Caco-2 (cell line): Measurements from ENCODE around the gene INPP4B. TPM values are rescaled to one million over a fixed set of nuclear protein-coding genes. Genes with fewer than 3 reads are reported as not detected.

ENCODE experiments used
- BruUV-seq: library from RNA; stranded (reverse); fragments of 400-500 nt; replicated peaks from 2 replicates; lab custom pipeline; 2021; lab: Mats Ljungman, UMichigan
- CTCF ChIA-PET: fragments of 300-600 bp; sonication (Branson Sonifier 250); formaldehyde crosslinking; loops from one replicate; lab custom pipeline; 2022; ENCODE audit warnings: antibody characterized with exemption; lab: Charles Lee
- POLR2A ChIA-PET: fragments of 300-600 bp; sonication (Branson Sonifier 250); formaldehyde crosslinking; loops from one replicate; lab custom pipeline; 2022; ENCODE audit warnings: antibody characterized with exemption; lab: Charles Lee
- DNase-seq, 2 experiments: peaks; one replicate each; pipeline versions ENCODE4 v3.0.0 to v3.0.0-alpha.2; 2020 to 2022
- H3K27me3 ChIP-seq: replicated peaks from 2 replicates; pipeline ENCODE4 v1.6.0; 2011; ENCODE audit warnings: low read length; ENCODE audit not compliant: control insufficient read depth, insufficient read depth
- H3K36me3 ChIP-seq: 2 replicates; pipeline ENCODE4 v1.5.1; 2011; ENCODE audit warnings: low read length; ENCODE audit not compliant: control insufficient read depth, insufficient read depth
- H3K4me1 ChIP-seq: fragments of 250-450 bp; sonication (Bioruptor Pico); 2 replicates; pipeline ENCODE4 v1.5.1; 2020; ENCODE audit warnings: mild to moderate bottlenecking
- H3K4me3 ChIP-seq: 2 replicates; pipeline ENCODE4 v1.5.1; 2011; ENCODE audit warnings: low read depth, mild to moderate bottlenecking, control low read depth, low read length
- H3K9me3 ChIP-seq: fragments of 250-450 bp; sonication (Bioruptor Pico); 2 replicates; pipeline ENCODE4 v1.5.1; 2020; ENCODE audit warnings: mild to moderate bottlenecking, moderate library complexity
- H3K27ac Mint-ChIP-seq: one replicate; pipeline ENCODE4 v1.8.0; 2022; ENCODE audit warnings: mixed read lengths; ENCODE audit not compliant: unreplicated experiment
- H3K27me3 Mint-ChIP-seq: one replicate; pipeline ENCODE4 v1.8.0; 2022; ENCODE audit warnings: mixed read lengths; ENCODE audit not compliant: insufficient read depth, unreplicated experiment
- H3K36me3 Mint-ChIP-seq: one replicate; pipeline ENCODE4 v1.8.0; 2022; ENCODE audit warnings: mild to moderate bottlenecking, mixed read lengths; ENCODE audit not compliant: insufficient read depth, unreplicated experiment
- H3K4me1 Mint-ChIP-seq: one replicate; pipeline ENCODE4 v1.8.0; 2022; ENCODE audit warnings: low read depth, mixed read lengths; ENCODE audit not compliant: unreplicated experiment
- H3K4me3 Mint-ChIP-seq: one replicate; pipeline ENCODE4 v1.8.0; 2022; ENCODE audit warnings: mild to moderate bottlenecking, moderate library complexity, mixed read lengths; ENCODE audit not compliant: unreplicated experiment
- H3K9me3 Mint-ChIP-seq: one replicate; pipeline ENCODE4 v1.8.0; 2022; ENCODE audit warnings: mixed read lengths; ENCODE audit not compliant: unreplicated experiment
- CTCF ChIP-seq, 2 experiments: fragments of 200-600 bp in 1 of 2; IDR thresholded peaks; 1 replicate in 1 of 2; 2 replicates in 1 of 2; pipeline versions ENCODE4 v1.5.1 to v1.8.0; 2011 to 2022; ENCODE audit warnings: antibody characterized with exemption in 1 of 2, control low read depth in 1 of 2, inconsistent platforms in 1 of 2, low read depth in 1 of 2, low read length in 1 of 2, mild to moderate bottlenecking in 1 of 2, moderate library complexity in 1 of 2; ENCODE audit not compliant: insufficient read depth in 1 of 2, severe bottlenecking in 1 of 2, unreplicated experiment in 1 of 2
- intact Hi-C: fragments of 100-400 bp; cut with micrococcal nuclease; formaldehyde crosslinking; loops from one replicate; pipeline ENCODE4 v1.10.0; 2022; ENCODE audit not compliant: unreplicated experiment
- total RNA-seq: library from RNA; stranded (reverse); gene quantifications from 2 replicates; pipeline ENCODE4 v1.2.3, GENCODE V29; 2022

The INPP4B gene
- total RNA-seq, 1 experiment from 2014 or later, result 10.3 TPM

GRCh38 chr4:142434519-142435224 is 411.4 kb downstream of the INPP4B start:
- intact Hi-C loops, result no loop called here
- Histone ChIP-seq H3K9me3 (no peaks in the 10 kb centered on the region), H3K4me1 (no peaks in the 10 kb centered on the region), H3K36me3 (no peaks in the 10 kb centered on the region), H3K4me3 (no peak overlapping the region), H3K27me3 (no peaks in the 10 kb centered on the region)
- ChIA-PET POLR2A (no interaction called here), CTCF (no interaction called here)
- Mint-ChIP-seq H3K36me3 (no peaks in the 10 kb centered on the region), H3K4me1 (no peaks in the 10 kb centered on the region), H3K27me3 (no peaks in the 10 kb centered on the region), H3K9me3 (no peaks in the 10 kb centered on the region), H3K27ac (no peak overlapping the region), H3K4me3 (no peak overlapping the region)
- peak in 1 of 2 experiments; percentile 11 for DNase-seq
- BruUV-seq, result no TSS peak
- no peak for TF ChIP-seq CTCF (IDR thresholded peaks at IDR 0.05; ENCODE audit: insufficient read depth in 1 of 2, low read depth in 1 of 2, low read length in 1 of 2, severe bottlenecking in 1 of 2, unreplicated experiment in 1 of 2)

- Mint-ChIP-seq H3K4me1 (no peaks in the 10 kb centered on the region), H3K36me3 (no peaks in the 10 kb centered on the region), H3K9me3 (no peaks in the 10 kb centered on the region), H3K27ac (no peak overlapping the region), H3K27me3 (no peaks in the 10 kb centered on the region), H3K4me3 (no peak overlapping the region)
- ChIA-PET POLR2A (no interaction called here), CTCF (no interaction called here)
- Histone ChIP-seq H3K9me3 (no peaks in the 10 kb centered on the region; the same call in 1 of the 2 replicates), H3K4me1 (no peaks in the 10 kb centered on the region), H3K36me3 (no peaks in the 10 kb centered on the region), H3K4me3 (no peak overlapping the region), H3K27me3 (no peaks in the 10 kb centered on the region)
- no peak for TF ChIP-seq CTCF (IDR thresholded peaks at IDR 0.05; ENCODE audit: insufficient read depth in 1 of 2, low read depth in 1 of 2, low read length in 1 of 2, severe bottlenecking in 1 of 2, unreplicated experiment in 1 of 2)
- intact Hi-C loops, result no loop called here
- no peak for DNase-seq
- BruUV-seq, result no TSS peak
Measured at GRCh38 chr4:142428715-142429114, 417.4 kb downstream of the INPP4B start.

- DNase-seq, result no peak
- no peaks in the 10 kb centered on the region for H3K36me3 Mint-ChIP-seq
- H3K27me3 Mint-ChIP-seq, result no peaks in the 10 kb centered on the region
- CTCF ChIA-PET, result no interaction called here
- no peak for TF ChIP-seq CTCF (IDR thresholded peaks at IDR 0.05; ENCODE audit: insufficient read depth in 1 of 2, low read depth in 1 of 2, low read length in 1 of 2, severe bottlenecking in 1 of 2, unreplicated experiment in 1 of 2)
- intact Hi-C loops, result no loop called here
- POLR2A ChIA-PET, result no interaction called here
- no peaks in the 10 kb centered on the region for H3K27me3 ChIP-seq
- no peak overlapping the region for H3K4me3 Mint-ChIP-seq
- no peaks in the 10 kb centered on the region for H3K4me1 Mint-ChIP-seq
- H3K4me1 ChIP-seq, result no peaks in the 10 kb centered on the region
- no peaks in the 10 kb centered on the region for H3K9me3 Mint-ChIP-seq
- no TSS peak for BruUV-seq
- no peaks in the 10 kb centered on the region for H3K36me3 ChIP-seq
- H3K9me3 ChIP-seq, result no peaks in the 10 kb centered on the region; the same call in 1 of the 2 replicates
- H3K4me3 ChIP-seq, result no peak overlapping the region
- H3K27ac Mint-ChIP-seq, result no peak overlapping the region
Measured at GRCh38 chr4:142427456-142427855, 418.6 kb downstream of the INPP4B start.
